GM12873 (cell line): ENCODE results near the gene CAPN10.

Experiments used
- CTCF ChIP-seq: IDR thresholded peaks from 2 replicates; pipeline ENCODE4 v1.5.1; 2012; ENCODE audit warnings: low read depth, mild to moderate bottlenecking, moderate library complexity, low read length, control low read depth; ENCODE audit not compliant: insufficient read depth; ENCODE audit errors: missing control alignments

Gene CAPN10

DNA sequence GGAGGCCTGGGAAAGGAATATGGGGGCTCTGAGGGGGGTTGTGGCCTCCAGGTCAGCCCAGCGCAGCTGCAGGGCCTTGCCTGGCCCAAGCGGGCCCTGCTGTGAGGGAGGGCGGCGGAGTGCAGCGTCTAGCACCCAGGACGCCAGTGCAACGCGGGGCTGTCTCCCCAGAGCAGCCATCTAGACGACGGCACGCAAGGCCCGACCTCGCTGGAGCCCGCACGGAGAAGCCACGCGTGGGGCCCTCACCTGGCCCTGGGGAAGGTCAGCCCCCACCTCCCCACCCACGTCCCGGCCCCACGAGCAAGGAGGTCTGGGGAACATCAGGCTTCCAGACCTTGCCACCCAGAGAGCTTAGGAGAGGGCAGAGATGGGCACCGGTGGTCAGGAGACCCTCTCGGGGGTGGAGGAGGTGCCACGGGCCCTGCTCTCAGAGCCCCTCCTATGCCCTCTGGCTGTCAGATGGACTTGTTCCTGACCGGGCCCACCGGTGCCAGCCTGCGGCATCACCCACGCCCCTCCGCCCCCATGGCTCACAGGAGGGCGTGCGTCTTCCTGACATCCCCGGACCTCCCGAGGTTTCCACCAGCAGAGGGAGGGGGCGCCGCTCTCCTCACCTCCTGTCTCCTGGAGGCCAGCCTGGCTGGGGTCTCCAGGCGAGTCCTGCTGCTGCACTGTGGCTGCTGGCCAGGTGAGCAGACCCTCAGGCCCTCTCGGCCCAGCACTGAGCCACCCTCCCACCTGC lies 55.7 kb downstream of the CAPN10 start:
- no peak for TF ChIP-seq CTCF

DNA sequence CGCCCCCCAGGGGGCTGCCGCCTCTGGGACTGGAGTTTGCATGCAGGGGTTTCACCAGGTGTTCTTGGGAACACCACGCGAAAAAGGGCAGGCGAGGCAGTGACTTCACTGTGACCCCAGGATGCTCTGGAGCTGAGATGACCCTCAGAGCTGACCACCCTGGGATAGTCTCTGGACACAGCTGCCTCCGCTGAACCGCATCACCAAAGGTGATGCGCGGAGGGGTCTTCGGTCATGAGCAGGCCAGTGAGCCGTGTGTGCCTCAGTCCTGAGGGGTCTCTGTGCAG lies 56.2 kb downstream of the CAPN10 start:
- no peak for TF ChIP-seq CTCF

- no peak for TF ChIP-seq CTCF
These were observed 56.7 kb downstream of the CAPN10 start for GRCh38 chr2:240643093-240643810.

DNA sequence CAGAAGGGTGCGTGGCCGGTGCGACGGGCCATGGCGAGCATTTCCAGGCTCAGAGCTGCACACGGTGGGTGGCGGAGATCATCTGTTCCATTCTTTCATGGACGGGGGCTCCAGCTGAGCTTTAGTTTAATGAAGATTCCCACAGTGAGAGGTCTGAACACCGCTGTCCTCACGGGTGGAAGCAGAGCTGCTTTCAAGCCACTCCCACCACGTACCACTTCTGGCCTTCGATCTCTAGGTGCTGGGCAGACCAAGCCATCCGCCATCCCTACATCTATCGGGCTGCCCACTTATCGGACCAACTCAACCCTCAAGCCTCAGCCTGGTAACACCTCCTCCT lies 57.2 kb downstream of the CAPN10 start:
- TF ChIP-seq CTCF = no peak

GRCh38 chr2:240644171-240644651 lies 57.7 kb downstream of the CAPN10 start:
- TF ChIP-seq CTCF = no peak

GRCh38 chr2:240644859-240645301 lies 58.3 kb downstream of the CAPN10 start:
- TF ChIP-seq CTCF = no peak

- no peak for TF ChIP-seq CTCF
These were observed 58.8 kb downstream of the CAPN10 start for GRCh38 chr2:240645346-240645745.
